C1 segment of cervical spinal cord (tissue), 14 donors: Measurements from ENCODE around the gene PDE1A.
"Not testable (repeated sequence)": the region's sequence is repeated elsewhere in the genome, so short reads cannot be mapped to it uniquely, and the experiment has no call there.

ENCODE experiments used
- DNase-seq, 14 donors: peaks; one replicate each; lab custom pipeline; 2025; lab: John Stamatoyannopoulos, UW

The PDE1A gene

DNA sequence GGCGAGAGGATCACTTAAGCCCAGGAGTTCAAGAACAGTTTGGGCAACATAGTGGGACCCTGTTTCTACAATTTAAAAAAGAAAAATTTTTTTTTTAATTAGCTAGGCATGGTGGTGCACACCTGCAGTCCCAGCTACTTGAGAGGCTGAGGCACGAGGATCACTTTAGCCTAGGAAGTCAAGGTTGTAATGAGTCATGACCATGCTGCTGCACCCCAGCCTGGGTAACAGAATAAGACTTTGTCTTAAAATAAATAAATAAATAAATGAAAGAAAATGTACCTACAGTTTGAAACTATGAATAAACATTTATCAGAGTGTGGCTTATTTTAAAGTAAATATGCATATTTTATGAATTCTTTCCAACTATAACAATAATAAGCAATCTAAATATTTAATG is 16.7 kb downstream of the PDE1A start:
- DNase-seq: no peak

DNA sequence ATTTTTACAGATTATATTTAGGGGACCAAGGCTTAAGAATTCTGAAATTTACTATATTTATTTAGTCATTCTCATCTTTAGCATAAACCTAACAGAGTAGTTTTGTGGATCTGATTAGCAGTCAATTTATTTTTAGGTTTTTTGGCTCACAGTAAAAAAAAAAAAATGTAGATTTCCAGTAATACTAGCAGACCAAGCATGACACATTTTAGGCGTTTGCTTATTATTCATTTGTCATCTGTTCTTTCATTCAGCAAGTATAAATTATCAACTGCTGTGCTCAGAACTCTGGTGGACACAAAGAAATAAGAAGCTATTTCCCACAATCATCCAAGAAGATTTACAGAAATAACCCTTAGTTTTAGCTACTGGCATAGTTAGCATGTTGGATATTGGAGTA is 20.6 kb downstream of the PDE1A start:
- DNase-seq: no peak

DNA sequence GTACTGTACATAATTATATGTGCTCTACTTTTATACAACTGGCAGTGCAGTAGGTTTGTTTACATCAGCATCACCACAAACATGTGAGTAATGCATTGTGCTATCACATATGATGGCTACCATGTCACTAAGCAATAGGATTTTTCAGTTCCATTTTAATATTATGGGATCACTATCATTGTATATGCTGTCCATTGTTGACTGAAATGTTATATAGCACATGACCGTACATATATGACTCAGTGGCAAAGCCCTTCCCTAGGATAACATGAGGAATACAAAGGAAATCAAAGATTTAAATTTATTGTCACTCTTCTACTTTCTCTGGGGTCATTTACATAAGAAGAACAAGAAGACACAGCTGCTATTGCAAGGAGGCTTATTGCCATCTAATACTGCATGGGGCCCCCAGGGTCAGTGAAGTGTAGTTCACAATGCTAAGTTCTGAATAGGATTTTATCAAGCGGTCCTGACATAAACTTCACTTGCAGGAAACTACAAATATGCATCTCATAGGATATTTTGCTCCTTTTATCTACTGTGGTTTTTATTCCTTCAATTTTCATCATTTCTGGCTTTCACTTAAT is 21.8 kb downstream of the PDE1A start:
- no peak for DNase-seq

DNA sequence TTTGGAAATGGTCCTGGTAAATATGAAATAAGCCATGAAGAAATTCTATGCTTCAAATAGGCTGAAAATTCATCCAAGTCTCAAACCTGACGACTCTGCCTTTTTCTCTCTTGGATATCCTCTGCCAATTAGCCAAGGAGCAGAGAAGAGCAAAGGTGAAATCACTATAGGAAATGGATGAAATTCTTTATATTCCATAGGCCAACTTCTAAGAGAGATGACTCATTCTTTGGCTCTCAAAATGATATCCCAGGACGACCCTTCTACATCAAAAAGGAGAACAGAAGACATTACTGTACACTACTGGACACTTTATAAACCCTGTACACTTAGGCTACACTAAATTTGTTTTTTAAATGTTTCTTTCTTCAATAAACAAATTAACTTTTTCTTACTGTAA is 22.7 kb downstream of the PDE1A start:
- no peak for DNase-seq

DNA sequence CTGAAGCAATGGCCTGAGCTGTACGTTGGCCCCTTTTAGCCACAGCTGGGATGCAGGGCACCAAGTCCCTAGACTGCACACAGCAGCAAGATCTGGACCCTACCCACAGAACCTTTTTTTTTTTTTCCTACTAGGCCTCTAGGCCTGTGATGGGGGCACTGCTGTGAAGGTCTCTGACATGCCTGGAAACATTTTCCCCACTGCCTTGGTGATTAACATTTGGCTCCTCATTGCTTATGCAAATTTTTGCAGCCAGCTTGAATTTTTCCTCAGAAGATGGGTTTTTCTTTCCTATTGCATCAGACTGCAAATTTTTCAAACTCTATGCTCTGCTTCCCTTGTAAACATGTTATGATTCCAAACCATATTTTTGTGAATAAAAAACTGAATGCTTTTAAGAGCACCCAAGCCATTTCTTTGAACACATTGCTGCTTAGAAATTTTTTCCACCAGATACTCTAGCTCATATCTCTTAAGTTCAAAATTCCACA is 33.5 kb downstream of the PDE1A start:
- DNase-seq: no peak

- no peak for DNase-seq
These were observed 35.4 kb downstream of the PDE1A start for GRCh38 chr2:182391443-182391842.

- DNase-seq: not testable (repeated sequence)
These were observed 40.5 kb downstream of the PDE1A start for GRCh38 chr2:182386267-182386880.

- DNase-seq: no peak
These were observed 42.0 kb downstream of the PDE1A start for GRCh38 chr2:182384860-182385259.

DNA sequence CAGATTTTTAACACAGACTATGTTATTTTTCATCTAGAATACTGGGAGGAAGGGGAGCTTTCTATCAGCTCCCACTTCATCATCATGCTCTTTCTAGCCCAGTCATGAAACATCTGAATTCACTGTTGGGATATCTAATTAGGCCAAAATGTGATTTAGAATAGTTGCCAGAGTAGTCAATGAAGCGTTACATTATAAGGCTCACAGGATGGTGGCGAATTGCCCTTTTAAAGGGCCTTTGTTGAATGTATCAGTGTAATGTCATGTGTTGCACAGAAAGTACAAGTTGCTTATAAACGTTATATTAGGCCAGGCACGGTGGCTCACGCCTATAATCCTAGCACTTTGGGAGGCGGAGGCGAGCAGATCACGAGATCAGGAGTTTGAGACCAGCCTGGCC is 45.6 kb downstream of the PDE1A start:
- DNase-seq: peak in 1 of 14 donors; percentile 72

GRCh38 chr2:182379241-182379640 is 47.6 kb downstream of the PDE1A start:
- peak in 1 of 14 donors; percentile 60 for DNase-seq

GRCh38 chr2:182378759-182379158 is 48.1 kb downstream of the PDE1A start:
- no peak for DNase-seq

DNA sequence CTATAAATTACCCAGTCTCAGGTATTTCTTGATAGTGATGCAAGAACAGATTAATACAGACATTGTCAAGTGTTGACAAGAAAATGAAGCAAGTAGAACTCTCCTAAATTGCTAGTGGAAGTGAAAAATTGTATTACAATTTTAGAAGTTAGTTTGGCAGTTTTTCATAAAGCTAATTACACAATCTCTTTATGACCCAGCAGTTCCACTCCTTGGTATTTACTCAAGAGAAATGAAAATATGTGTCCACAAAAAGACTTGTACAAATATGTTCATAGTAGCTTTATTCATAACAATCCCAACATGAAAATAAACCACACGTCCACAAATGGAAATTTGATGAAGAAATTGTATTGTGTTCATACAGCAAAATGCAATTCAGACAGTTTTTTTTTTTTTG is 49.4 kb downstream of the PDE1A start:
- no peak for DNase-seq

DNA sequence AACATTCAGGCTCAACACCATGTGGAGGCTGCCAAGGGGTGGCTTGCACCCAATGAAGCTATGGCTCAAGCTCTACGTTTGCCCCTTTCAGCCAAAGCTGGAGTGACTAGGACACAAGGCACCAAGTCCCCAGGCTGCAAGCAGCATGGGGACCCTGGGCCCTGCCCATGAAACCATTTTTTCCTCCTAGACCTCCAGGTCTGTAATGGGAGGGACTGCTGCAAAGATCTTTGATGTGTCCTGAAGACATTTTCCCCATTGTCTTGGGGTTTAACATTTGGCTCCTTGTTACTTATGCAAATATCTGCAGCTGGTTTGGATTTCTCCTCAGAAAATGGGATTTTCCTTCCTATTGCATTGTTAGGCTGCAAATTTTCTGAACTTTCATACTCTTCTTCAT is 51.0 kb downstream of the PDE1A start:
- no peak for DNase-seq

GRCh38 chr2:182372661-182373060 is 54.2 kb downstream of the PDE1A start:
- DNase-seq: no peak

- DNase-seq: no peak
These were observed 57.8 kb downstream of the PDE1A start for GRCh38 chr2:182368996-182369395.

GRCh38 chr2:182368446-182368845 is 58.4 kb downstream of the PDE1A start:
- no peak for DNase-seq

DNA sequence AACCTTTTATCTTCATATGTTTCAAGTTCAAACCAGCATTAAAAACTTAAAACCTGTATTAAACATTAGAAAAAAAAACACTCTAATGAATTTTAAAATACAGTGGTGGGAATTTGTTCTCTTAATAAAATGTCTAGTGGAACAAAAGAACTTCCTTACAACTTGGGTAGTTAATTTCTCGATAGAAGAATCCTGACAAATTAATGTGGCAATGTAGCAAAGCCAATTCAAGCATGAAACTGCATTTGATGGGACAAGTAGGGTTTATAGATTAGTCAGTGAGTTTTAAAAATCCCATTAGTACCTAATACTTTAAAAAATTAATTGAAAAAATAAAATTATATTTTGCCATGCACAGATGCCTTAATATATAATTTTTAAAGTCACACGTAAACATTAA is 59.4 kb downstream of the PDE1A start:
- no peak for DNase-seq

GRCh38 chr2:182366628-182367027 is 60.2 kb downstream of the PDE1A start:
- no peak for DNase-seq

DNA sequence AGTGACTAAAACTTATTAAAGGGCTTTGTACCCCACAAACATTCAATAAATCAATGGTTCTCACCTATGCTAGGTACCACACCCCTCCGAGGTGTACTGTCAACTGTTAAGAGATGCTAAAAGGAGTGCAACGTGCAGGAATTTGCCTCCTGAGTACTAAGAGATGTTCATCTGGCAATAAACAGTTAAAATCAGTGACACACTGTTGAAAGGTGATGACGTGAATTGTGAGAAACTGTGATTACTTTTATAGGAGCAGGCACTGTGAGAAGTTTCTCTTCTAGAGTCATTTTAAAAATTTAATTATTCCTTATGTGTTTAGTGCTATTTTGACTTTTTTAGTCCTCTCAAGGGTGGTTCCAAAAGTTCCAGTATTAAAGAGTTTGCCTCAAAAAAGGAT is 61.0 kb downstream of the PDE1A start:
- no peak for DNase-seq

DNA sequence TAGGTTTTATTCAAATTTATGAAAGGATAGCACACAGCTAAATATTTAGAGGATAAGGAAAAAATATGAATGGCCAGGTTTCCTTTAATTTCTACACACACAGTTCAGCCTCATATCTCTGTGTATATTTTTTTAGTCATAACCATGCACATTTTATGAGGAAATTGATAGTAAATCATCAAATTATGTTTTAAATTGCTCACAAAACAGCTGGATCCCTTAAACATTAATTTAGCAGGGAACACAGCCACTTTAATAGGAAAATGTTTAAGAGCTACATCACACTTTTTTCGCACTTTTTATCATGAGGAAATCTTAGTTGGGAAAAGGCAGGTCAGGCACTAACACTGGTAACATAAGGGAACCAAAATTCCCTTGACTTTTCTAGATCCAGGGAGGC is 65.4 kb downstream of the PDE1A start:
- no peak for DNase-seq

DNA sequence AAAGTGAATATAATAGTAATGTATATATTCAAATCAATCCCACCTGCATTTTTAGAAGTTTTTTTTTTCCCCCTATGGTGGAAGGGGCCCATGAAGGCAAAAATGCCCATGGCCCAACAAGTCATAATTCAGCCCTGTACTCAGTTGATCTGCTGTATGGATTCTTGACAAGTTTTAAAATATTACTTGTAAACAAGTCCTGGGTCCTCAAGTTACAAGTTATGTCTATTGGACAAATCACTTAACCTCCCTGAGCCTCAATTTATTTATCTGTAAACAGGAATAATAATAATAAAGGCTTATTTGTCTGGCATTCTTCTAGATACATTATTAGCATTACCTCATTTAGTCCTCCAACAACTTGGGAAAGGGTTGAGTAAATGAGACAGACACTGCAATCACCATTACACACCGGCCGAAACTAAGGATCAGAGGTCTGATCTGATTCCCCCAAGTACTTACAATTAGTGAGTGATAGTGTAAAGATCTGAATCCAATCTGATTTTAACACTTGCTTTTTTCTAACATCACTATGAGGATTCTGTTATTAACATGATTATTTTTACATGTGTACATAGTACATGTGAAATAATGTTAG is 66.1 kb downstream of the PDE1A start:
- DNase-seq: no peak

DNA sequence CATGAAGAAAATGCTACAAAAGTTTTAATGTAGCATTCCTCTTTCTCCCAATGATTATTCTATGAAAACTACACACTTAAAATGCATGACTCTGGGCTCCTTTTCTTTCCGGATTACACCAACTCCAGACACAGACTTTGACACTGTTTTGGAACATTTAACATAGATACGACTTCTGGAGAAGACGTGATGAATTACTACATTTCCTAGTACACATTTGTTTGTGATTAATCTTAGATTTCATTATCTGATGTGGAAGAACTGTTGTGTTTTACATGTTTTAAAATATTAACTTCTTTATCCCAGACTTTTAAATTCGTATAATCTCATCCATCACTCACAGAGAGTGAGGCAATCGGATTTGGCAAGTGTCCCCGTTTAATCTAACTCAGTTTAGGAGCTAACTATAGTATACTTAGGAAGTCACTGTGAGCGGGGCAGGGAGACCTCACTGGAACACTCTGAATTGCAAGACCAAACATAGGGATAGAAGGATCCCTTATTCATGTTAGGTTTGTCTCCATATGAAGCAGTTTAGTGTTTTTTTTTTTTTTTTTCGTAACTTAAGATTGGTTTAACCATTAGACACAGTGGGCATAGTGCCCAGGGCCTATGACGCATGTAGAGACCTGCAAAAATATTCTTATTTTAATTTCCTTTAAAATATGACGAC is 66.7 kb downstream of the PDE1A start:
- no peak for DNase-seq
